Measurements from ENCODE around the gene ITGB5.

ITGB5 gene

GRCh38 chr3:124773351-124774326, 113.5 kb downstream of the ITGB5 start:
- no peak for DNase-seq (ENCODE audit: low read depth in 2 of 2, low spot score in 1 of 2)

- DNase-seq (ENCODE audit: low read depth in 2 of 2, low spot score in 1 of 2): no peak
Measured at GRCh38 chr3:124772081-124772831, 114.9 kb downstream of the ITGB5 start.

- no peak for DNase-seq (ENCODE audit: low read depth in 2 of 2, low spot score in 1 of 2)
Measured at GRCh38 chr3:124771083-124771445, 116.1 kb downstream of the ITGB5 start.

- no peak for DNase-seq (ENCODE audit: low read depth in 2 of 2, low spot score in 1 of 2)
Measured at GRCh38 chr3:124770336-124771082, 116.7 kb downstream of the ITGB5 start.

- DNase-seq (ENCODE audit: low read depth in 2 of 2, low spot score in 1 of 2): no peak
Measured at GRCh38 chr3:124769462-124769861, 117.7 kb downstream of the ITGB5 start.

GRCh38 chr3:124768812-124769211, 118.4 kb downstream of the ITGB5 start:
- no peak for DNase-seq (ENCODE audit: low read depth in 2 of 2, low spot score in 1 of 2)

GRCh38 chr3:124767691-124768090, 119.5 kb downstream of the ITGB5 start:
- DNase-seq (ENCODE audit: low read depth in 2 of 2, low spot score in 1 of 2): no peak

GRCh38 chr3:124767264-124767663, 119.9 kb downstream of the ITGB5 start:
- no peak for DNase-seq (ENCODE audit: low read depth in 2 of 2, low spot score in 1 of 2)

- no peak for DNase-seq (ENCODE audit: low read depth in 2 of 2, low spot score in 1 of 2)
Measured at GRCh38 chr3:124766113-124767095, 120.8 kb downstream of the ITGB5 start.

GRCh38 chr3:124765197-124765840, 121.8 kb downstream of the ITGB5 start:
- DNase-seq (ENCODE audit: low read depth in 2 of 2, low spot score in 1 of 2): no peak

- no peak for DNase-seq (ENCODE audit: low read depth in 2 of 2, low spot score in 1 of 2)
Measured at GRCh38 chr3:124764746-124765145, 122.4 kb downstream of the ITGB5 start.

GRCh38 chr3:124763644-124764358, 123.4 kb downstream of the ITGB5 start:
- no peak for DNase-seq (ENCODE audit: low read depth in 2 of 2, low spot score in 1 of 2)

- no peak for DNase-seq (ENCODE audit: low read depth in 2 of 2, low spot score in 1 of 2)
Measured at GRCh38 chr3:124763206-124763605, 124.0 kb downstream of the ITGB5 start.

- DNase-seq (ENCODE audit: low read depth in 2 of 2, low spot score in 1 of 2): no peak
Measured at GRCh38 chr3:124762661-124763011, 124.5 kb downstream of the ITGB5 start.

GRCh38 chr3:124761935-124762660, 125.1 kb downstream of the ITGB5 start:
- DNase-seq (ENCODE audit: low read depth in 2 of 2, low spot score in 1 of 2): no peak

GRCh38 chr3:124761250-124761796, 125.8 kb downstream of the ITGB5 start:
- peak; percentile 49 to 61 for DNase-seq (ENCODE audit: low read depth in 2 of 2, low spot score in 1 of 2)

GRCh38 chr3:124760601-124761000, 126.6 kb downstream of the ITGB5 start:
- no peak for DNase-seq (ENCODE audit: low read depth in 2 of 2, low spot score in 1 of 2)

- no peak for DNase-seq (ENCODE audit: low read depth in 2 of 2, low spot score in 1 of 2)
Measured at GRCh38 chr3:124759666-124760401, 127.3 kb downstream of the ITGB5 start.

Measured in stimulated activated CD8-positive, alpha-beta memory T cell treated with anti-CD3 and anti-CD28 coated beads, Interleukin-4, amount 100 ng/mL, for 4 hours (primary cell).